GM12878 (cell line): Measurements from ENCODE around the gene GRIN2A. TPM values are rescaled to one million over a fixed set of nuclear protein-coding genes. Genes with fewer than 3 reads are reported as not detected.

Experiments used
- ATAC-seq: fragments of 200-7000 bp; cut with Tn5 transposase; 3 replicates; pipeline ENCODE4 v1.9.1; 2020; ENCODE audit warnings: mild to moderate bottlenecking, moderate library complexity
- BruUV-seq: library from RNA; stranded (reverse); fragments of 400-500 nt; replicated peaks from 2 replicates; lab custom pipeline; 2021; lab: Mats Ljungman, UMichigan
- CTCF ChIA-PET: fragments of 300-600 bp; sonication (Branson Sonifier 250); formaldehyde crosslinking; extraction: SDS; loops from one replicate; lab custom pipeline; 2021; ENCODE audit warnings: inconsistent platforms; lab: Yijun Ruan, JAX
- POLR2A ChIA-PET: fragments of 350-600 bp; formaldehyde crosslinking; extraction: SDS; loops from one replicate; lab custom pipeline; 2021; ENCODE audit warnings: inconsistent platforms; lab: Charles Lee
- RAD21 ChIA-PET: fragments of 300-600 bp; sonication (Branson Sonifier 250); formaldehyde crosslinking; loops from one replicate; lab custom pipeline; 2023; ENCODE audit warnings: antibody characterized with exemption; ENCODE audit not compliant: unreplicated experiment; lab: Charles Lee
- SMC1A ChIA-PET: fragments of 300-600 bp; sonication (Branson Sonifier 250); formaldehyde crosslinking; loops from one replicate; lab custom pipeline; 2023; ENCODE audit not compliant: unreplicated experiment, uncharacterized antibody; lab: Charles Lee
- DNase-seq: peaks from one replicate; pipeline ENCODE4 v3.0.0-alpha.2; 2011; ENCODE audit warnings: low read depth, low spot score
- FAIRE-seq: peaks from 3 replicates; lab custom pipeline; 2011; peaks lifted over from hg19 to GRCh38; lab: Jason Lieb, UNC
- H2AFZ ChIP-seq: 2 replicates; pipeline ENCODE4 v1.6.0; 2011; ENCODE audit warnings: low read depth, low read length, control low read depth; ENCODE audit not compliant: control insufficient read depth
- H3K27ac ChIP-seq: 2 replicates; pipeline ENCODE4 v1.5.1; 2011; ENCODE audit warnings: control low read depth; ENCODE audit not compliant: control insufficient read depth, insufficient read depth
- H3K27me3 ChIP-seq, 2 experiments: replicated peaks in 1 of 2; 2 replicates each; pipeline versions ENCODE4 v1.6.0 to v1.6.1; 2011; ENCODE audit warnings: low read length in 1 of 2; ENCODE audit not compliant: control insufficient read depth in 2 of 2, insufficient read depth in 2 of 2
- H3K36me3 ChIP-seq, 2 experiments: 2 replicates each; pipeline ENCODE4 v1.5.1; 2011; ENCODE audit warnings: low read length in 1 of 2; ENCODE audit not compliant: control insufficient read depth in 2 of 2, insufficient read depth in 2 of 2
- H3K4me1 ChIP-seq: 2 replicates; pipeline ENCODE4 v1.6.1; 2011; ENCODE audit warnings: mild to moderate bottlenecking, low read length, moderate library complexity, mixed read lengths; ENCODE audit not compliant: control insufficient read depth, insufficient read depth
- H3K4me2 ChIP-seq: 2 replicates; pipeline ENCODE4 v1.6.0; 2011; ENCODE audit warnings: control low read depth; ENCODE audit not compliant: control insufficient read depth, insufficient read depth
- H3K4me3 ChIP-seq: fragments of 200-600 bp; sonication (generic); 2 replicates; pipeline ENCODE4 v1.5.1; 2016
- H3K79me2 ChIP-seq: 2 replicates; pipeline ENCODE4 v1.6.0; 2011; ENCODE audit warnings: low read length; ENCODE audit not compliant: control insufficient read depth, insufficient read depth
- H3K9ac ChIP-seq: 2 replicates; pipeline ENCODE4 v1.8.0; 2011; ENCODE audit warnings: low read length, control low read depth, mixed read lengths; ENCODE audit not compliant: control insufficient read depth, insufficient read depth
- H3K9me3 ChIP-seq: replicated peaks from 3 replicates; pipeline ENCODE4 v1.5.1; 2011; ENCODE audit warnings: mild to moderate bottlenecking, low read length; ENCODE audit not compliant: control insufficient read depth, insufficient read depth
- H4K20me1 ChIP-seq: 2 replicates; pipeline ENCODE4 v1.6.0; 2011; ENCODE audit not compliant: control insufficient read depth, insufficient read depth
- ATF7 ChIP-seq: fragments of 450-650 bp; IDR thresholded peaks from 2 replicates; pipeline ENCODE4 v1.6.1; 2016; ENCODE audit warnings: low read depth, mild to moderate bottlenecking
- BRCA1 ChIP-seq: IDR thresholded peaks from 2 replicates; pipeline ENCODE4 v1.6.1; 2011; ENCODE audit warnings: low read depth, low read length, improper control_type of control experiment
- CHD2 ChIP-seq: IDR thresholded peaks from 2 replicates; pipeline ENCODE4 v1.6.1; 2011; ENCODE audit warnings: low read depth, low read length, improper control_type of control experiment, borderline replicate concordance
- MEF2A ChIP-seq: IDR thresholded peaks from 2 replicates; pipeline ENCODE4 v1.6.1; 2011; ENCODE audit warnings: low read depth, mild to moderate bottlenecking, low read length, moderate library complexity; ENCODE audit not compliant: insufficient read depth
- PAX5 ChIP-seq: IDR thresholded peaks from 2 replicates; pipeline ENCODE4 v1.6.1; 2011; ENCODE audit warnings: low read depth, low read length, borderline replicate concordance
- TCF3 ChIP-seq: IDR thresholded peaks from 2 replicates; pipeline ENCODE4 v1.6.1; 2012; ENCODE audit warnings: low read depth, mild to moderate bottlenecking, low read length, borderline replicate concordance; ENCODE audit not compliant: insufficient read depth
- ZNF24 ChIP-seq: fragments of 450-650 bp; IDR thresholded peaks from 2 replicates; pipeline ENCODE4 v1.6.1; 2017; ENCODE audit warnings: antibody characterized with exemption, mild to moderate bottlenecking
- WGBS: methylation state at CpG from one replicate; pipeline ENCODE4 v1.1.6; 2016; ENCODE audit warnings: low lambda C conversion rate; ENCODE audit not compliant: insufficient replicate concordance, insufficient coverage; ENCODE audit errors: missing lambda C conversion rate; 5-methylcytosine and 5-hydroxymethylcytosine counted together
- in situ Hi-C: fragments of 300-500 bp; cut with MboI; formaldehyde crosslinking; loops from 9 replicates; pipeline ENCODE4 v1.14.3; 2018; ENCODE audit warnings: mixed read lengths
- intact Hi-C: fragments of 100-400 bp; cut with micrococcal nuclease; formaldehyde crosslinking; loops from one replicate; pipeline ENCODE4 v1.14.2; 2022; ENCODE audit not compliant: unreplicated experiment
- polyA plus RNA-seq, 11 experiments: library from polyadenylated mRNA; depleted of rRNA in 4 of 11; unstranded in 6 of 11; stranded (reverse) in 5 of 11; fragments of >200 nt; fragmentation: Nextera tagmentation in 4 of 11; fragmentation: Illumina TruSeq in 1 of 11; extraction: Ambion mirVana in 4 of 11; extraction: Trizol in 1 of 11; gene quantifications; 1 replicate in 1 of 11; 2 replicates in 10 of 11; pipeline versions ENCODE4 v1.2.1 to v1.2.3, GENCODE V29; 2011 to 2016; ENCODE audit warnings: inconsistent platforms in 2 of 11, missing spikeins in 2 of 11, low read depth in 1 of 11
- total RNA-seq, 4 experiments: library from RNA; depleted of rRNA in 3 of 4; stranded (reverse); fragments of >200 nt in 3 of 4; fragmentation: Illumina TruSeq in 1 of 4; extraction: Trizol in 1 of 4; gene quantifications; 2 replicates each; pipeline versions ENCODE4 v1.2.1 to v1.2.3, GENCODE V29; 2013 to 2021

The GRIN2A gene
- total and polyA plus RNA-seq, 10 of the 15 experiments (the other 5 are each of a cell fraction or from before 2014, with no cell fraction given): 2.4 to 13.3 (median 7.3) TPM

- DNase-seq (no peak), FAIRE-seq (no peak), ATAC-seq (peak; percentile 84)
- intact Hi-C loops (loop anchor here (5.0 kb wide), 1 partner anchor 79 kb away; no protein-coding TSS in a partner anchor), in situ Hi-C loops (no loop called here)
- H3K36me3 ChIP-seq: no peaks in the 10 kb centered on the region; a peak in 1 of 4 replicates
- ChIA-PET POLR2A (interaction anchor here (1.2 kb wide), 1 partner anchor 8 kb away, joined by 3 read pairs; no protein-coding TSS in a partner anchor), SMC1A (interaction anchor here (0.6 to 2.3 kb wide), 4 partner anchors 26 to 284 kb away, joined by 3 to 11 read pairs (median 4); no protein-coding TSS in a partner anchor), RAD21 (interaction anchor here (1.2 kb wide), 1 partner anchor 32 kb away, joined by 3 read pairs; no protein-coding TSS in a partner anchor), CTCF (interaction anchor here (0.5 to 3.0 kb wide), 4 partner anchors 8 to 474 kb away, joined by 3 to 10 read pairs (median 6); no protein-coding TSS in a partner anchor)
- no peaks in the 10 kb centered on the region for H4K20me1 ChIP-seq
- H3K27me3 ChIP-seq: no peaks in the 10 kb centered on the region
- H3K27ac ChIP-seq: no peak overlapping the region
- no peak overlapping the region for H3K9ac ChIP-seq
- BruUV-seq: no TSS peak
- no peaks in the 10 kb centered on the region for H3K4me1 ChIP-seq
- no peaks in the 10 kb centered on the region for H3K9me3 ChIP-seq
- TF ChIP-seq ATF7 (0 out of 2 replicates have a peak, but pooled peaks have one; percentile 40), CHD2 (no peak), BRCA1 (no peak)
- no peak overlapping the region for H3K4me3 ChIP-seq
- no peaks in the 10 kb centered on the region for H3K79me2 ChIP-seq
- no peak overlapping the region for H2AFZ ChIP-seq
- H3K4me2 ChIP-seq: no peak overlapping the region
- 0% methylated on average over 2 of the region's 2 CpGs for WGBS
Measured at GRCh38 chr16:10121491-10121890, 60.7 kb downstream of the GRIN2A start.

GRCh38 chr16:10120953-10121352 lies 61.3 kb downstream of the GRIN2A start:
- ATAC-seq: peak; percentile 54
- no peak overlapping the region for H3K4me3 ChIP-seq
- H3K79me2 ChIP-seq: no peaks in the 10 kb centered on the region
- intact Hi-C loops: loop anchor here (5.0 kb wide), 1 partner anchor 79 kb away; no protein-coding TSS in a partner anchor
- ChIA-PET SMC1A (interaction anchor here (0.6 to 2.3 kb wide), 5 partner anchors 26 to 284 kb away, joined by 3 to 11 read pairs (median 3); no protein-coding TSS in a partner anchor), CTCF (interaction anchor here (0.5 to 3.0 kb wide), 4 partner anchors 17 to 543 kb away, joined by 3 to 10 read pairs (median 3); no protein-coding TSS in a partner anchor), RAD21 (interaction anchor here (1.3 kb wide), 1 partner anchor 27 kb away, joined by 3 read pairs; no protein-coding TSS in a partner anchor), POLR2A (interaction anchor here (1.2 kb wide), 1 partner anchor 8 kb away, joined by 3 read pairs; no protein-coding TSS in a partner anchor)
- FAIRE-seq: no peak
- no peak for DNase-seq
- no TSS peak for BruUV-seq
- H2AFZ ChIP-seq: no peak overlapping the region
- H3K4me1 ChIP-seq: no peaks in the 10 kb centered on the region
- WGBS: 24% methylated on average over 4 of the region's 4 CpGs
- in situ Hi-C loops: no loop called here
- H3K36me3 ChIP-seq: no peaks in the 10 kb centered on the region; a peak in 1 of 4 replicates
- H4K20me1 ChIP-seq: no peaks in the 10 kb centered on the region
- H3K27ac ChIP-seq: no peak overlapping the region
- H3K4me2 ChIP-seq: no peak overlapping the region
- H3K9me3 ChIP-seq: no peaks in the 10 kb centered on the region
- no peak overlapping the region for H3K9ac ChIP-seq
- TF ChIP-seq ZNF24: no peak
- no peak for TF ChIP-seq TCF3
- no peak for TF ChIP-seq PAX5
- no peak for TF ChIP-seq MEF2A
- H3K27me3 ChIP-seq: no peaks in the 10 kb centered on the region
